GM18519 (cell line): ENCODE results near the gene TNS2.

Experiments used
- ATAC-seq: cut with Tn5 transposase; IDR thresholded peaks from one replicate; pipeline ENCODE4 v1.9.1; 2021; ENCODE audit warnings: mild to moderate bottlenecking, moderate library complexity; ENCODE audit not compliant: unreplicated experiment, low FRiP score

Gene TNS2

GRCh38 chr12:53039851-53040250 is 10.0 kb upstream of the TNS2 start:
- no peak for ATAC-seq

DNA sequence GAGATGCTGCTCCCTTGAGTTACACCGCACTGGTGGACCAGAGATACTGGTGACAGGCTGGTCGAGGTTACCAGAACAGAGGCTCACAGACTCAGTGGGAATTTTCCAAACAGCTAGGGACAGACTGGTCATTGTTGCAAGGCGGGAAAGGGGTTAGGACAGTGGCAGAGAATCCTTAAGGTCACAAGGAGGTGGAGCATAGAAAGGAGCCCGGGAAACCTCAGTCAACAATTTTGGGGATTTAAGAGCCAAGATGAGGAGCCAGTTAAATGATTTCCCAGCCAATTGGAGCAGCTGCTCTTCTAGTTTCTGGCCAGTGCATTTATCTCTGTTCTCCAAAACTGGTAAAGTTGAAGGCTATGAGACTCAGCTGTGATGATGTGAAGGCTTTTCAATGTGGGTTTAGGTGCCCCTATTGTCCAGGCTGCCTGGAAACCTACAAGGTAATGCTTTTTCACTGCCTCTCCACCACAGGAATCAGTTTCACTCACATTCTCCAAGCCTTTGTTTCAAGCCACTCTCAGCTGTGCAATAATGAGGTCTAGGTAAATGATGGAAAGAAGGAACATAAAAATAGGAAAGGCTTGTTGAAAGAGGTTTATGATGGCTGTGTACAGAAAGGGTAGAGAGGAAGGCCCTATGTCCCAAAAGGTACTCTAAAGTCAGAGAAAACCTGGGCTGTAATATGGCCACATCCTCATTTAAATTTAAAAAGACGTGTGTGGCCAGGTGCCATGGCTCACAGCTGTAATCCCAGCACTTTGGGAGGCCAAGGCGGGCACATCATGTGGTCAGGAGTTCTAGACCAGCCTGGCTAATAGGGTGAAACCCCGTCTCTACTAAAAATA is 7.0 kb upstream of the TNS2 start:
- no peak for ATAC-seq

GRCh38 chr12:53044052-53044581 is 5.7 kb upstream of the TNS2 start:
- ATAC-seq, result no peak

DNA sequence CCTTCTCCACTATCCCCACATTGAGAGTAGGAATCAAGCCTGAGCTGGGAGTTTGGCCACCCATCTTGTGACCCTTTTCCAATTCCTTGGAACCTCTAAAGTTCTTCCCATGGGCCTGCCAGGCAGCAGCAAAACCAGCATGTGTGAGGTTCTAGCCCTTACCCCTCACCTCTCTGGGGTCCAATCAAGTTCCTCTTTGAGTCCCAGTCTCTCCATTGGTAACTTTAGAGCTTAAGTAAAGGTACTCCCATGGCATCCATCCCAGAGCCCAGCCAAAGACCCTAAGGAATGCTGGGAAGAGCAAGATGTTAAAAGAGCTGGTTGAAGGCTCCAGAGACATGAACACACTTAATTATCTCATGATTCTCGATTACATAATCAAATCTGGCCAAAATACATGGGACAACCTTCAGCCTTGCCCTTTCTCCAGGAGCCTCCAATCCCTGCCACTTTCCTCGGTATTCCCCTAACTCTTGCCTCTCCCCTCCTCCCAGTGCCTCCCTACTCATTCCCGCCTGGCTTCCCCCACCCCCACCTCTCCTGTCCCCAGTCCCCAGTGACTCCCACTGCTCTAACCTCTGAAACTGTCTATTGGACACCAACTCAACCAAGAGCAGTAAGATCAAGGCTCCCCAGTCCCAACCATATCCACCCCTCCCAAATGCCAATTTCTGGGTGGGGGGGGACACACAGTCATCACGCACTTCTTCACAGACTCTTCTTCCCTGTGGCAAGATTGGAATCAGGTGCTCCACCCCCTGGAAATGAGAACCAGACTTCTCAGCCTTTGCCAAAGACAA is 4.8 kb upstream of the TNS2 start:
- no peak for ATAC-seq

GRCh38 chr12:53045696-53046045 is 4.2 kb upstream of the TNS2 start:
- no peak for ATAC-seq

DNA sequence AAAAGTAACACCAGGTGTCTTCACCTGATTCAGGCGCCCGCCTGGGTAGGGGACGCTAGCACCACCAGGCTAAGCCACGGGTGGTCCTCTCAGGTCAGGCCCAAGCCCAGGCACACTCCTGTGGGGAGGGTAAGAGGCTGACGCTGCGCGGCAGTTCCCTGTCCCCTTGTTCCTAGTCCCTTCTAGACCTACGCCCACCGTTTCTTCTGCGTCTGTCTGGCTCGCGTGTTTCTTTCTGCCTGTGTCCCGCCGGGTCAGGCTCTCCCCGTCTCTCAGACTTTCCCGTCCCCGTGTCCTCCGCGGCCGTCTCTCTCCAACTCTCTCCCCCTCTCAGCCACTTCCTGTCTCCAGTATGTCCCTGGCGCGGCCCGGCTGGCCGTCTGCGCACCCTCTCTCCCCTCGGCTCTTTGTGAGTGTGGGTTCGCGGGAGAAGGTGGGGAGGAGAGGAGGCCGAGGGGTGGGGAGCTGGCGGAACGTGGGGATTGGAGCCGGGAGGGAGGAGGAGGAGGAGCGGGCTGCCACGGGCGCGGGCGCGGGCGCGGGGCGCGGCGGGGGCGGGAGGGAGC is 3.1 kb upstream of the TNS2 start:
- ATAC-seq, result no peak

GRCh38 chr12:53047221-53048032 is 2.4 kb upstream of the TNS2 start:
- ATAC-seq, result peak; percentile 44

- no peak for ATAC-seq
Measured at GRCh38 chr12:53048033-53048779, 1.7 kb upstream of the TNS2 start.

GRCh38 chr12:53048780-53049401 is 974 bp upstream of the TNS2 start:
- ATAC-seq, result no peak

GRCh38 chr12:53050426-53051057 is 677 bp downstream of the TNS2 start:
- ATAC-seq, result no peak

DNA sequence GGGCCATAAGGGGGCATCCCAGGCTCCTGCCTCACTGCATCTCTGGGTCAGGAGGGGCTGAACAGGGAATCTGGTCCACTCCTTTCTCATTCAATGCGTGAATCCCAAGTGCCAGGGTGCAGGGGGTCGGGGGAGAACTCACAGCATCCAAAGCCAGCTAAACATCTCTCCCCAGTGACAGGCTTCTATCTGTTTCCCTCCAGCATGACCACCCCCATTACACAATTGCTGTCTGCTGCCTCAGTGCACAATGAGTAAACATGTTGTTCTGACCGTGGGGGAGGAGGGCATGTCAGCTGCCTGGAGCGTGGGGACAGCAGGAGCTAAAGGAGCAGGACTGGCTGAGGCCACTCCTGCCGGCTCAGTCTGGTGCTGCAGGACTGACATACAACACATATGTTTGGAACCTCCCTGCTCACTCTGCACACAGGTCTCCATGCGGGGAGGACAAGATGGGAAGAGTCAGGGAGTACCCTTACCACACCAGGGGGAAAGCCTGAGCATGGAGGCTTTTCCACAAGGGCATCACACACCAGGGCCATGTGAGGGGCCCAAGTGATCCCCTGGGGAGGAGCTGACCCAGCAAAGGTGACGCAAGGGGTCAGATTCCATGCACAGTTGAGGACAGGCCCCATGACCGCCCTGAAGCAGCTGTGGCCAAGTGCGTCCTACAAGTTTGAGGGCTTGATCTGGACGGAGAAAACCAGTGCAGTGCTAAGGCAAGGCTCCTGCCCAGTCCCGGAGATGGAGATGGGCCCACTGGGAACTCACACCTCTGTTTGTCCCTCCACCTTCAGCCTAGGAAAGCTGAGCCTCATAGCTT is 1.4 kb downstream of the TNS2 start:
- no peak for ATAC-seq

DNA sequence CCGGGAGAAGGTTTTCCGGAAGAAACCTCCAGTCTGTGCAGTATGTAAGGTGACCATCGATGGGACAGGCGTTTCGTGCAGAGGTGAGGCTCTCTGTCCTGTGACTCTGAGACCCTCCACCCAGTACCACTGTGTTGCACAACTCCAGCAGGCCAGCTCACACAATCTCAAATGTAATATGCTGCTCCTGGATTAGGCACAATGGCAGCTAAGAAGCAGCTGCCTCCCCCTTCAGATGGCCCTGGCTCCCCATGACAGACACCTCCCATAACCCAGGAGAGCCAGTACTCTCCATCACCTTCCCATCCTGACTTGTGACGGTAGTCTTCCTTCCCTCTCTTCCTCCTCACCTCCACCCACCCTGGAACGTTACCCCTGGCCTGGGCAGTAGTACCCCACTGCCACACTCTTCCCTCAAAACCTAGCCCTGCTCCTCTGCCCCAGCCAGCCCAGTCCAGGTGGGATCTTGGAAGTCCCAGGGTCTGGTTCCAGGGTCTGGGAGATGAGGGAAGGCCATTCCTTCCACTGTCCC is 2.1 kb downstream of the TNS2 start:
- no peak for ATAC-seq

DNA sequence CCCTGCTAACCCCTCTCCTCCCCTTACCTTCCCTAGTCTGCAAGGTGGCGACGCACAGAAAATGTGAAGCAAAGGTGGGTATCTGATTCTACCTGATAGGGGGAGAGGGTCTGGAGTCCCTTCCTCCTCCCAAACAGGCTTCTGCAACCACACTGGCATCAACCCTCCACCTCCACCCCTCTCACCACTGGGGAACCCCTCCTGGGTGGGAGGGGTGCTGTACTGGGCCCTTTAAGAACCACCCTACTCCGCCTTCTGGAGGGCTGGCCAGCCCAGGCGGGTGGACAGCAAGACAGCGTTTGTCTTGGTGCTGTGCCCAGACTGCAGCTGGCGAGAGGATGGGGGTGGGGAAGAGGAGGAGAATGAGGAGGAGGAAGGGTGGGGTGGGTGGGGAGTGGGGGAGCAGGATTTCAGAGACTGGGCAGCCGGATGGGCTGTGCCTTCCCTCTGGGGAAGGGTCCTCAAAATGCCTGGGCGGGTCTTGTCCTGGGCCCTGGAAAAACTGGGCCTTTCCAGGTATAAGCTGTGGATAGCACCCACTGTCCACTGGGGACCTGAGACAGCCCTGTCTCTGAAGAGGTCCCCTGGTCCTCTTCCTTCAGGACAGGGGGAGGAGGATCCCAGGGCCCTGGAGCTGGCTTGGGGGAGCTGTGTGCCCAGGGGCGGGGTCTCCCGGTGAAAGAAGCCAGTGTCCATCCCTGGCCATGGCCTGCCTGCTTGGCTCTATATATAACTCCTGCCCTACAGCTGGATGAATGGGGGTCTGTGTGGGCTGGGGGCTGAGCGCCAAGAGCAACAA is 2.8 kb downstream of the TNS2 start:
- no peak for ATAC-seq

DNA sequence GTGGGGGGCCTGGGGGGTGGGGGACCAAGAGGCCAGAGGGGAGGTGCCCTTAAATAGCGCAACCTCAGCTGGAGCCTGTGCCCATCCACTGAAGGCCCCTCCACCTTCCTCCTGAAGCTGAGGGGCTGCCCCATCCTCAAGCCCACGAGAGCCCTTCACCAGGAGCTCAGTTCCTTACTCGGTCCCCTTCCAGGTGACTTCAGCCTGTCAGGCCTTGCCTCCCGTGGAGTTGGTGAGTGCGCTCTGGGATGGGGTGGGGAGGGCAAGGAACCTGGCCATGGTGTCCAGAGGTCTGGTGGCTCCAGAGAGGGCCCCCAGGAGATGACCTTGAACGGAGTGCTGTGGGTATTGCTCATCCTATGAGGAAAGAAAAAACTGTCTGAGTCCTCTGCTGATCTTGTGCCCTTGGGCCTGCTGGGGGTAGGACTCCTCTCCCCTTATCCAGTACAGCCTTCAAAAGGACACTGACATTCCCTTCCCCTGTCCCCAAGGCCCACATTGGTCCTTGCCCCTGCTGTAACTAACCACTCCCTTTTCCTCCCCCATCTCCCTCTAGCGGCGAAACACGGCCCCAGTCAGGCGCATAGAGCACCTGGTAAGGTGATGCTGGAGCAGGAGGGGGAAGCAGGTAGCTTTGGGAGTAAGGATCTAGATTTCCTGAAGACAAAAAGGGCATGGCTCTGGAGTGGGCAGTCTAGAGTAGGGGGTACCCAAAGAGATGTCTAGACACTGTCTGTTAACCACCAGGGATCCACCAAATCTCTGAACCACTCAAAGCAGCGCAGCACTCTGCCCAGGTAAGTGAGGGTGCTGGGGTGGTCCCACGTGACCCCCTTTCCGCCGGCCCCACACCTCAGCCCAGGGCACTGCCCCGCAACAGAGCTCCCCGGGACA is 3.6 kb downstream of the TNS2 start:
- no peak for ATAC-seq

GRCh38 chr12:53054112-53054878 is 4.4 kb downstream of the TNS2 start:
- ATAC-seq, result peak; percentile 62
